ENCODE results near the gene ISLR.

- TF ChIP-seq POLR2AphosphoS5 (IDR thresholded peaks at IDR 0.05) = no peak
- TF ChIP-seq CTCF (IDR thresholded peaks at IDR 0.05) = no peak
- TF ChIP-seq POLR2A (IDR thresholded peaks at IDR 0.05; ENCODE audit: low read depth) = no peak
Observed at GRCh38 chr15:74220475-74221248, 47.2 kb downstream of the ISLR start.

All from esophagus muscularis mucosa (tissue), 3 donors.